HepG2 (cell line): ENCODE data around the gene IL10RA.

ENCODE experiments used
- ATF2 ChIP-seq: sonication (generic); formaldehyde crosslinking; IDR thresholded peaks from 2 replicates; pipeline ENCODE4 v1.4.0; 2020; ENCODE audit warnings: missing genetic modification reagents
- CTCF ChIP-seq: sonication (generic); formaldehyde crosslinking; IDR thresholded peaks from 2 replicates; pipeline ENCODE4 v1.5.0; 2020; ENCODE audit warnings: mild to moderate bottlenecking, missing genetic modification reagents, moderate library complexity
- EZH2 ChIP-seq: conservative IDR thresholded peaks from 2 replicates; pipeline ENCODE4 v1.6.1; 2012; ENCODE audit warnings: mild to moderate bottlenecking, low read depth, low read length, moderate library complexity
- POLR2A ChIP-seq, 2 experiments: IDR thresholded peaks; 2 replicates each; pipeline ENCODE4 v1.6.1; 2011; ENCODE audit warnings: low read depth in 2 of 2, low read length in 2 of 2, mild to moderate bottlenecking in 1 of 2, moderate library complexity in 1 of 2; ENCODE audit not compliant: insufficient read depth in 1 of 2
- REST ChIP-seq, 2 experiments: IDR thresholded peaks; 2 replicates each; pipeline ENCODE4 v1.6.1; 2011 to 2012; ENCODE audit warnings: low read length in 2 of 2, borderline replicate concordance in 1 of 2, low read depth in 1 of 2, mild to moderate bottlenecking in 1 of 2, moderate library complexity in 1 of 2
- ZNF770 ChIP-seq: sonication (generic); formaldehyde crosslinking; IDR thresholded peaks from 2 replicates; pipeline ENCODE4 v1.5.0; 2020; ENCODE audit warnings: mild to moderate bottlenecking, missing genetic modification reagents

- TF ChIP-seq ZNF770 (CRISPR knock-in tag) (no peak), CTCF (CRISPR knock-in tag) (no peak), POLR2A (IDR thresholded peaks at IDR 0.05; ENCODE audit: insufficient read depth in 1 of 2, low read depth in 2 of 2, low read length in 2 of 2) (no peak), EZH2 (no peak), ATF2 (CRISPR knock-in tag) (no peak), REST (IDR thresholded peaks at IDR 0.05; ENCODE audit: borderline replicate concordance in 1 of 2, low read depth in 1 of 2, low read length in 2 of 2) (no peak)
Measured at GRCh38 chr11:117978991-117979390, 7.2 kb upstream of the IL10RA start.
